HTR-8/SVneo (cell line): ENCODE results near the gene TMEM198.

Experiments used
- DNase-seq: peaks from one replicate; pipeline ENCODE4 v3.0.0; 2011; ENCODE audit warnings: low spot score, mixed read lengths; ENCODE audit not compliant: insufficient read length
- FAIRE-seq: peaks from 2 replicates; lab custom pipeline; 2011; peaks lifted over from hg19 to GRCh38; lab: Jason Lieb, UNC

TMEM198 gene

GRCh38 chr2:219508444-219508734 lies 35.4 kb upstream of the TMEM198 start:
- FAIRE-seq (no peak), DNase-seq (no peak)

GRCh38 chr2:219508971-219509779 lies 34.7 kb upstream of the TMEM198 start:
- FAIRE-seq = no peak
- DNase-seq = no peak

- FAIRE-seq = no peak
- DNase-seq = peak; percentile 45
These were observed 33.9 kb upstream of the TMEM198 start for GRCh38 chr2:219509780-219510511.

GRCh38 chr2:219510512-219511135 lies 33.2 kb upstream of the TMEM198 start:
- DNase-seq (no peak), FAIRE-seq (no peak)

GRCh38 chr2:219511547-219512325 lies 32.1 kb upstream of the TMEM198 start:
- DNase-seq = no peak

GRCh38 chr2:219512524-219513216 lies 31.2 kb upstream of the TMEM198 start:
- FAIRE-seq = no peak
- DNase-seq = no peak

More at GRCh38 chr2:219511547-219512325, 32.1 kb upstream of the TMEM198 start:
- no peak for FAIRE-seq

- FAIRE-seq (no peak), DNase-seq (no peak)
These were observed 30.0 kb upstream of the TMEM198 start for GRCh38 chr2:219513787-219514186.

- FAIRE-seq = no peak
- no peak for DNase-seq
These were observed 29.5 kb upstream of the TMEM198 start, which contains the start of gene ASIC4 for GRCh38 chr2:219514196-219514761. ASIC4 (plus strand) TSS chr2:219514482; CDS start chr2:219514725, 243 bp downstream.

GRCh38 chr2:219514836-219515235 lies 29.0 kb upstream of the TMEM198 start:
- no peak for FAIRE-seq
- no peak for DNase-seq

- no peak for DNase-seq
- no peak for FAIRE-seq
These were observed 27.8 kb upstream of the TMEM198 start for GRCh38 chr2:219515874-219516629.

GRCh38 chr2:219516888-219517287 lies 26.9 kb upstream of the TMEM198 start:
- DNase-seq (no peak), FAIRE-seq (no peak)

GRCh38 chr2:219517954-219518778 lies 25.7 kb upstream of the TMEM198 start:
- FAIRE-seq (no peak), DNase-seq (no peak)

- no peak for FAIRE-seq
- DNase-seq = no peak
These were observed 24.3 kb upstream of the TMEM198 start for GRCh38 chr2:219519526-219519916.

GRCh38 chr2:219520079-219520478 lies 23.7 kb upstream of the TMEM198 start:
- FAIRE-seq (no peak), DNase-seq (no peak)

- DNase-seq (peak; percentile 84), FAIRE-seq (peak; percentile 79)
These were observed 22.6 kb upstream of the TMEM198 start for GRCh38 chr2:219521066-219521880.

- DNase-seq (no peak), FAIRE-seq (no peak)
These were observed 21.5 kb upstream of the TMEM198 start for GRCh38 chr2:219522111-219523030.
